GM21381 (cell line): Measurements from ENCODE around the gene BTBD9.

Source experiments
- ATAC-seq: cut with Tn5 transposase; IDR thresholded peaks from one replicate; pipeline ENCODE4 v1.9.1; 2021; ENCODE audit warnings: mild to moderate bottlenecking, moderate library complexity; ENCODE audit not compliant: unreplicated experiment

Gene BTBD9

DNA sequence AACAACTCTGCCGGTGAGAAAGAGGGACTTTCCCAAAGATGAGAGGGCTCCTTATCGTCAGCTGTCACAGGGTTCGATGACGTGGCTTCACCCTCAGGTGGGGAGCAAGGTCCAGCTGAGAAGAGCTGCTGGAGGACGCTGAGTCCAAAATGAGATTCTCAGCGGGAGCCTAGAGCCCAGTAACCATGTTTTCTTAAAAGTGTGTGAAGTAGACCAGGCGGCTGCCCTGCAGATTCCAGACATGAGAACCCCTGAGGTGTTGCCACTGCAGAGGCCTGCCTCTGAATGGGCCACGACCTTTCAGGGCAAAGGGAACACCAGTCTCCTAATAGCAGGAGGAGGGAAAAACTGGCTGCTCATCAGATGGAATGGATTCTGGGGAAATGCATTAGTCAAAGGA, 375.1 kb downstream of the BTBD9 start:
- no peak for ATAC-seq

GRCh38 chr6:38262609-38263008, 377.1 kb downstream of the BTBD9 start:
- ATAC-seq = no peak

DNA sequence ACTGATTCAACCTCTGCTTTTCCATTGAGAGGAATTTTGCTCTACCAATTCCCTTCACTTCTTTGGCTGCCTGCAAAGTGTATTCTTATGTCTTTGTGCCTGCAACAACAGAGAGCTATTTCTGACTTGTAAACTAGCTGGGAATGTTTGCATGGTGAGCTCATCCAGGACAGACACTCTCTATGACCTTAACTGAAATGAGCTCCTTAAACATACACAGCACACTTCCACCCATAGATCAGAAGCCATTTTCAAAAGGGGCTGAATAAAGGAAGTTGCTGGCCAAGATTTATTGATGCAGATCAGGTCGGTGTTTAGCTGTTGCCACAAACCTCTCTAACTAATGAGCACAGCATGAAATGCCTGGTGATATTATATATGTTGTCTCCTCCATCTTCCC, 377.7 kb downstream of the BTBD9 start:
- ATAC-seq = no peak

- ATAC-seq = no peak
These were observed 378.1 kb downstream of the BTBD9 start for GRCh38 chr6:38261626-38262025.

DNA sequence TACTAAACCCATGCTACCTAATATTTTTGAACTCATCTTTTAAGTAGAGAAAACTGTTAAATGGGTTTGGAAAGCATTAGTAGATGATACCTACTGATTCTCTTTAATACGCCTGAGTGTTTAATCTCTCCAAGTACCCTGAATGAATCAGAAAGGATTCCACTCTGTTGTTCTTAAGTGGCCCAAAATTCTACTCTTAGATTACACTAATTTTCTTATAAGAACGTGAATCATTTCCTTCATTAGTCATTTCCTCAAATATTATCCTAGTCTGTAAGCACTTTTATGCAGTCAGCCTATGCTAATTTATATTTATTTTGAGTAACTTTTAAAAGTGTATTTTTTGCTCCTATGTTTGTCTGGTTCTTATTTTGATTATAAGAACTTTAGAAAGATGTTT, 380.0 kb downstream of the BTBD9 start:
- no peak for ATAC-seq

- no peak for ATAC-seq
These were observed 391.1 kb downstream of the BTBD9 start for GRCh38 chr6:38248500-38249234.

DNA sequence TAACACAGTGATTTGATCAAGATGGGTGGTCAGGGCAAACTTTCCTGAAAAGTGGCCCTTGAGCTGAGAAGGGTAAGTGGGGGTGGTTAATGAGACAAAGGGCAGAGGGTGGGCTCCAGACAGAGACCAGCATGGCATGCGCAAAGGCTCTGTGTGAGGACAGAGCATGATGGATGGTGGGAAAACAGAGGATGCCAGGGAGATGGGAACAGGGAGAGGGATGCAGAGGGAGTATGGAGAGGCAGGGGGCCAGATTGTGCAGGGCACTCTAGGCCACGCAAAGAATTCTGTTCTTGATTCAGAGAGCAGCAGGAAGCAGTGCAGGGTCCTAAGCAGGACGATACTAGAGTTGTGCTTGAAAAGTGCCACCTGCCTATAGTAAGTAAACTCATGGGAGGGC, 394.4 kb downstream of the BTBD9 start:
- no peak for ATAC-seq

DNA sequence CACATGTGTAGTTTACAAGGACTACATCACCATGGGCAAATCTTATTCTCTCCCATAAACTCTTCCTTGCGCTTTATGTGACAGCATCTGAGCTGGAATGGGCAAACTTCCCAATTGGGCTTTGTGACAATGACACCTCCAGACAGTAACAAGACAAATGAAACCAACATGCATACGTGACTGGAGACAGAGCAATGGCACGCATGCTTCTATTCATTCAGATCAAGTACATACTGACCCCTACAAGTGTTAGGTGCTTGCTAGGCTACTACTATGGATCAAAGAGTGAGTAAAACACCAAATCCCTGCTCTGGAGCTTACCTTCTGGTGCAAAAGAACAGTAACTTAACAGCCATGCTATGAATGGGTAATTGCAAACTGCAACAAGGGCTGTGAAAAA, 394.9 kb downstream of the BTBD9 start:
- ATAC-seq = no peak

DNA sequence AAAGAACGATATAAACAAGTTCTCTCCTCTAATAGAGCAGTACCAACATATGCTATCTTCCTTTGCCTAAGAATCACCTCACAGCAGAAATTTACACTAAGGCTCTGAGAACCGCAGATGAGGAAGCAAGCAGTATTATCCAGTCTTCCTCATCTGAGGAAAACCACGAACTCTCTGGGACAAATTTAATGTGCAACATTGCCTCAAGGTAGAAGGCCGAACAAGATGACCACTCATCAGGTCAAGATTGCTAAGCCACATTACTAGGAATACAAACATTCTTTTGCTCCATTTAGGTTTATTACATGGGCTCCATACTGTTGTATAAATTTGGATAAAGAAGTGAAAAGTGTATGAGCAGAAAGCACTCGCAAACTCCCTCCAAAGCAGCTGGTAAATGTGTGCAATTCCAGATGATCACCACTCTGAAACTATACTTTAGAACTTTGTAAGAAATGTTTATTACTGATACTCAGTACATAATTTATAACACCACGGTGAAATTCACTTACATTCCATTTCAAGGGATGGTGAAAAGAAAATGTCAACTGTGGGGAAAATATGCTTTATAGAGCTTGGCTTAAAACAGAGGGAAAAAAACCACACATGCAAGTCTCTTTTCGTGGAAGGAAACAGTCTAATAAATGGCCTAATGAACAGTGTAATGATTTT, 398.4 kb downstream of the BTBD9 start:
- no peak for ATAC-seq

GRCh38 chr6:38239719-38240451, 399.8 kb downstream of the BTBD9 start:
- no peak for ATAC-seq

- ATAC-seq = no peak
These were observed 403.1 kb downstream of the BTBD9 start for GRCh38 chr6:38236631-38237030.

GRCh38 chr6:38234934-38235682, 404.6 kb downstream of the BTBD9 start:
- no peak for ATAC-seq

GRCh38 chr6:38234141-38234540, 405.6 kb downstream of the BTBD9 start:
- no peak for ATAC-seq

- ATAC-seq = no peak
These were observed 406.5 kb downstream of the BTBD9 start for GRCh38 chr6:38233161-38233791.

- no peak for ATAC-seq
These were observed 414.0 kb downstream of the BTBD9 start for GRCh38 chr6:38225766-38226165.

GRCh38 chr6:38221251-38221650, 418.5 kb downstream of the BTBD9 start:
- ATAC-seq = no peak

GRCh38 chr6:38220069-38220723, 419.5 kb downstream of the BTBD9 start:
- ATAC-seq = no peak

DNA sequence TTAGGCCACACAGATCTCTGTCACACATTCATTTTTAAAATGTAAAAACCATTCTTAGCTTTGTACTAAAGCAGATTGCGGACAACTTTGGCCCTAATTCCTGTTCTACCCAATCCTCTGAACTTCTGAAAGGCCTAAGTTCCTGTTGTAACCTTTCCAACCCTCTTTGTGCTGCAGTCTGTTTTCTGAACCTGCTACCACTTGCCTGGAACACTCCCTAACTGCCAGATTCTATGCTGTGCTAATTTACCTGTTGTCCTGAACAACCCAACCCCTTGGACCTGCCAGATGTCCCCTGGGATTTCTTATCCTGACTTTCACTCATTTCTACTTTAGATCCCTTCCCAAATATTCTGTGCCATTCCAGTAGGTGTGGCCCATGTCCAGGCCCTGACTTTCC, 421.5 kb downstream of the BTBD9 start:
- ATAC-seq = no peak

DNA sequence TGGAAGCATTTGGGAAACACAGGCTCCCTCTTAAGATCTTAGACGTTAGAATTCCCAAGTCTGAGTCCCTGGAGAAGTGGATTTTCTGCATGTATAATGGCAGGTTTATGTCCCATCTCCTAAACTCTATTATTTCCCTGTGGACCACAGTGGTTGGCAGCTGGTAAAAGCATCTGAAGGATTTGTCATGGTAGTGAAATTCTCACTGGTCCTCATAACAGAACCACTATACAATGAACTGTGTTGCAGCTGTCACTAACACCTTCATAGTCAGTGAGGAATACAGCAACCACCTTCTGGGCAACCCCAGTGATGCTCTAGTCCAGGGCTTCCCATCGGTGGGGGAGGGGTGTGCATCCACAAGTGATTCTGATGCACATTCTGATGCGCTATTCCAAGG, 423.3 kb downstream of the BTBD9 start:
- ATAC-seq = no peak

DNA sequence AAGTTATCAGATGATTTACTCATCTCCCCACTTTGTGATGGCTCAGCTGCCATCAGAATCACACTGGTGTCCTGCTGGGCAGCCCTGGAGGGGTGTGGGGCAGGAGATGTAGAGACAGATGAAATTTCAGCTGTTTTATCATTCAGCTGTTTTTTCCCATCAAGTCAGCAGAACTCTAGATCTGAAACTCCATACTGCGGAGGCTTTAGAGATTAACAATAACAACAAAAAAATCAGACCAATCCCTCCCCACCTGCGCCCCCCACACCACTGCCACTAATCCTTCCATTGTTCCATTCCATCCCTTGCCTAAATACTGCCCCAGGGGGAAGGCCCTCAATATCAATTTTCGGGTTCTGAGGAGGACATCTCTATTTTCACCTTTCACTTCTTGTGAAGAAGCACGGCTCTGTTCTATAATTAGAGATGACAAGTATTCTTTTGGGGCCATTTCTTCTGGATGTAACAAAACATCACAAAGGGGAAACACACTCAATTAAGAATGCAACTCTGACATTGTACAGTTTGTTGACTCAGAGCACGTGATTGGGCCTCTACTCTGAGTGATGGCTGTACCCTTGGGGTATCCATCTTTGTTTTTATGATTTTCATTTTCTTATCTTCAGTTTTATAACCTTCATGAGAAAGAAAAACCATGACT, 423.9 kb downstream of the BTBD9 start:
- no peak for ATAC-seq
